ENCODE results near the gene RPL23. TPM values are rescaled to one million over a fixed set of nuclear protein-coding genes. Genes with fewer than 3 reads are reported as not detected.

RPL23 gene
- total and polyA plus RNA-seq, 9 of the 15 experiments (the other 6 are each of a cell fraction or from before 2014, with no cell fraction given), result 1,745 to 3,667 (median 3,096) TPM

DNA sequence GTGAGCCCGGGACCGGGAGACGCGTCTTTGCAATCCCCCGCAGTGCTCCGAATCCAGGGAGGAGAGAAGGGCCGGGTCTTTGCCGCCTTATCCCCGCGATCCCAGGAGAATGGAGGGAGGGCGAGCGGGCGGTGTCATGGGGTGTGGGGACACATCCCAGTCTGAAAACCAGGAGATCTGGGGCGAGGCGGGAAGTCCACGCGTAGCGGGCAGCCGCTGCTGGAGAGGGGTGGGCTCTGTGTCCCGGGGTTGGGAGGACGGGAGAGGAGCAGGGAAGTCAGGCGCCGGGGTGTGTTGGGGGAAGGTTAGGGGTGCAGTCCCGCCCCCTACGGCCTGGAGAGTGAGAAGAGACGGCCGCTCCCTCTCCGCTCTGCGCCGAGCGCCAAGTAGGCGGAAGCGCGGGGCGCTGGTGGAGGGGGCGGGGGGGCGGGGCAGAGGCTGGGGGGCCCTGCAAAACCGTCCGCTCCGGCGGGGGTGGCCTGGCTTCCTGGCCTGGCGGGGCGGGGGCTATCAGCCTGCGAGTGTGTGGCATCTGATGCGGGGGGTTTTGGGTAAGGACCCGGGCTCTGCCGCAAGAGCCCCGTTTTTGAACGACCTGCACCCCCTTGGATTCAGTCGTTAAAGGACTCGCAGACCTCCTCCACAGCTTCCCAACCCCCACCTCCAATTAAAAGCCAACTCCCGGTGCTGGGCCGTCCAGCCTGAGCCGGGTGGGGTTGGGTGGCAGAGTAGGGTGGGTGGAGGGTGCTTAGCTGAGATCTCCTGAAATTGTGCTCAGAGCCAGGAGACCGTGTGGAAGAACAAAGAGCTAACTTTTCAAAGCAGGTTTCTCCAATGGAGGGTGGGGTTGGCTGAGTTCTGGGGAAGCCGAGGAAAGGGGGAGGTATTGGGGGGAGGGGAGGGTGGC lies 17.0 kb upstream of the RPL23 start (continued):
- TF ChIP-seq, protein P1, sequence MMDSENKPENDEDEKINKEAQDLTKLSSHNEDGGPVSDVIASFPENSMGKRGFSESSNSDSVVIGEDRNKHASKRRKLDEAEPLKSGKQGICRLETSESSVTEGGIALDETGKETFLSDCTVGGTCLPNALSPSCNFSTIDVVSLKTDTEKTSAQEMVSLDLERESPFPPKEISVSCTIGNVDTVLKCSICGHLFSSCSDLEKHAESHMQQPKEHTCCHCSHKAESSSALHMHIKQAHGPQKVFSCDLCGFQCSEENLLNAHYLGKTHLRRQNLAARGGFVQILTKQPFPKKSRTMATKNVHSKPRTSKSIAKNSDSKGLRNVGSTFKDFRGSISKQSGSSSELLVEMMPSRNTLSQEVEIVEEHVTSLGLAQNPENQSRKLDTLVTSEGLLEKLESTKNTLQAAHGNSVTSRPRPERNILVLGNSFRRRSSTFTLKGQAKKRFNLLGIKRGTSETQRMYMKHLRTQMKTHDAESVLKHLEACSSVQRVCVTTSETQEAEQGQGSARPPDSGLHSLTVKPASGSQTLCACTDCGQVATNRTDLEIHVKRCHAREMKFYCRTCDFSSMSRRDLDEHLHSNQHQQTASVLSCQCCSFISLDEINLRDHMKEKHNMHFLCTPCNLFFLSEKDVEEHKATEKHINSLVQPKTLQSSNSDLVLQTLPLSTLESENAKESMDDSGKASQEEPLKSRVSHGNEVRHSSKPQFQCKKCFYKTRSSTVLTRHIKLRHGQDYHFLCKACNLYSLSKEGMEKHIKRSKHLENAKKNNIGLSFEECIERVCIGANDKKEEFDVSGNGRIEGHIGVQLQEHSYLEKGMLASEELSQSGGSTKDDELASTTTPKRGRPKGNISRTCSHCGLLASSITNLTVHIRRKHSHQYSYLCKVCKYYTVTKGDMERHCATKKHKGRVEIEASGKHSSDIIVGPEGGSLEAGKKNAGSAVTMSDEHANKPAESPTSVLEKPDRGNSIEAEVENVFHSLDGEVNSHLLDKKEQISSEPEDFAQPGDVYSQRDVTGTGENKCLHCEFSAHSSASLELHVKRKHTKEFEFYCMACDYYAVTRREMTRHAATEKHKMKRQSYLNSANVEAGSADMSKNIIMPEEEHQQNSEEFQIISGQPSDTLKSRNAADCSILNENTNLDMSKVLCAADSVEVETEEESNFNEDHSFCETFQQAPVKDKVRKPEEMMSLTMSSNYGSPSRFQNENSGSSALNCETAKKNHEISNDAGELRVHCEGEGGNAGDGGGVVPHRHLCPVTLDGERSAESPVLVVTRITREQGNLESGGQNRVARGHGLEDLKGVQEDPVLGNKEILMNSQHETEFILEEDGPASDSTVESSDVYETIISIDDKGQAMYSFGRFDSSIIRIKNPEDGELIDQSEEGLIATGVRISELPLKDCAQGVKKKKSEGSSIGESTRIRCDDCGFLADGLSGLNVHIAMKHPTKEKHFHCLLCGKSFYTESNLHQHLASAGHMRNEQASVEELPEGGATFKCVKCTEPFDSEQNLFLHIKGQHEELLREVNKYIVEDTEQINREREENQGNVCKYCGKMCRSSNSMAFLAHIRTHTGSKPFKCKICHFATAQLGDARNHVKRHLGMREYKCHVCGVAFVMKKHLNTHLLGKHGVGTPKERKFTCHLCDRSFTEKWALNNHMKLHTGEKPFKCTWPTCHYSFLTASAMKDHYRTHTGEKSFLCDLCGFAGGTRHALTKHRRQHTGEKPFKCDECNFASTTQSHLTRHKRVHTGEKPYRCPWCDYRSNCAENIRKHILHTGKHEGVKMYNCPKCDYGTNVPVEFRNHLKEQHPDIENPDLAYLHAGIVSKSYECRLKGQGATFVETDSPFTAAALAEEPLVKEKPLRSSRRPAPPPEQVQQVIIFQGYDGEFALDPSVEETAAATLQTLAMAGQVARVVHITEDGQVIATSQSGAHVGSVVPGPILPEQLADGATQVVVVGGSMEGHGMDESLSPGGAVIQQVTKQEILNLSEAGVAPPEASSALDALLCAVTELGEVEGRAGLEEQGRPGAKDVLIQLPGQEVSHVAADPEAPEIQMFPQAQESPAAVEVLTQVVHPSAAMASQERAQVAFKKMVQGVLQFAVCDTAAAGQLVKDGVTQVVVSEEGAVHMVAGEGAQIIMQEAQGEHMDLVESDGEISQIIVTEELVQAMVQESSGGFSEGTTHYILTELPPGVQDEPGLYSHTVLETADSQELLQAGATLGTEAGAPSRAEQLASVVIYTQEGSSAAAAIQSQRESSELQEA (IDR thresholded peaks at IDR 0.05; ENCODE audit: low read depth), result no peak
- TF ChIP-seq BRF2 (IDR thresholded peaks at IDR 0.05; ENCODE audit: borderline replicate concordance, insufficient read depth, insufficient read length) (no peak), STAT6 (CRISPR knock-in tag; IDR thresholded peaks at IDR 0.05) (no peak), CEBPB (tag; IDR thresholded peaks at IDR 0.05) (no peak), IFI16 (CRISPR knock-in tag; IDR thresholded peaks at IDR 0.05) (no peak), TFAP4 (CRISPR knock-in tag; IDR thresholded peaks at IDR 0.05; ENCODE audit: borderline replicate concordance) (no peak), PHF20 (IDR thresholded peaks at IDR 0.05; ENCODE audit: partially characterized antibody) (no peak), RFX5 (IDR thresholded peaks at IDR 0.05; ENCODE audit: low read depth, low read length) (no peak)
- TF ChIP-seq, protein P2, sequence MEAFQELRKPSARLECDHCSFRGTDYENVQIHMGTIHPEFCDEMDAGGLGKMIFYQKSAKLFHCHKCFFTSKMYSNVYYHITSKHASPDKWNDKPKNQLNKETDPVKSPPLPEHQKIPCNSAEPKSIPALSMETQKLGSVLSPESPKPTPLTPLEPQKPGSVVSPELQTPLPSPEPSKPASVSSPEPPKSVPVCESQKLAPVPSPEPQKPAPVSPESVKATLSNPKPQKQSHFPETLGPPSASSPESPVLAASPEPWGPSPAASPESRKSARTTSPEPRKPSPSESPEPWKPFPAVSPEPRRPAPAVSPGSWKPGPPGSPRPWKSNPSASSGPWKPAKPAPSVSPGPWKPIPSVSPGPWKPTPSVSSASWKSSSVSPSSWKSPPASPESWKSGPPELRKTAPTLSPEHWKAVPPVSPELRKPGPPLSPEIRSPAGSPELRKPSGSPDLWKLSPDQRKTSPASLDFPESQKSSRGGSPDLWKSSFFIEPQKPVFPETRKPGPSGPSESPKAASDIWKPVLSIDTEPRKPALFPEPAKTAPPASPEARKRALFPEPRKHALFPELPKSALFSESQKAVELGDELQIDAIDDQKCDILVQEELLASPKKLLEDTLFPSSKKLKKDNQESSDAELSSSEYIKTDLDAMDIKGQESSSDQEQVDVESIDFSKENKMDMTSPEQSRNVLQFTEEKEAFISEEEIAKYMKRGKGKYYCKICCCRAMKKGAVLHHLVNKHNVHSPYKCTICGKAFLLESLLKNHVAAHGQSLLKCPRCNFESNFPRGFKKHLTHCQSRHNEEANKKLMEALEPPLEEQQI (IDR thresholded peaks at IDR 0.05), result no peak
